ENCODE results near the gene KAZN.

KAZN gene

GRCh38 chr1:14718476-14718875, 120.0 kb downstream of the KAZN start:
- no peak for DNase-seq

GRCh38 chr1:14723401-14723800, 124.9 kb downstream of the KAZN start:
- no peak for DNase-seq

- DNase-seq, result no peak
These were observed 125.8 kb downstream of the KAZN start for GRCh38 chr1:14724246-14724645.

GRCh38 chr1:14724678-14725077, 126.2 kb downstream of the KAZN start:
- no peak for DNase-seq

GRCh38 chr1:14725238-14725637, 126.8 kb downstream of the KAZN start:
- DNase-seq, result no peak

GRCh38 chr1:14725695-14726094, 127.2 kb downstream of the KAZN start:
- no peak for DNase-seq

GRCh38 chr1:14726606-14727005, 128.1 kb downstream of the KAZN start:
- DNase-seq, result no peak

GRCh38 chr1:14728516-14728915, 130.0 kb downstream of the KAZN start:
- DNase-seq, result no peak

GRCh38 chr1:14732728-14733047, 134.2 kb downstream of the KAZN start:
- DNase-seq, result no peak

- DNase-seq, result peak; percentile 36 to 62
These were observed 134.7 kb downstream of the KAZN start for GRCh38 chr1:14733048-14733778.

- no peak for DNase-seq
These were observed 135.3 kb downstream of the KAZN start for GRCh38 chr1:14733779-14734140.

GRCh38 chr1:14735841-14736240, 137.4 kb downstream of the KAZN start:
- no peak for DNase-seq

- no peak for DNase-seq
These were observed 139.1 kb downstream of the KAZN start for GRCh38 chr1:14737561-14738094.

GRCh38 chr1:14738235-14738634, 139.8 kb downstream of the KAZN start:
- DNase-seq, result no peak

GRCh38 chr1:14738647-14739046, 140.2 kb downstream of the KAZN start:
- DNase-seq, result no peak

GRCh38 chr1:14739082-14739832, 140.8 kb downstream of the KAZN start:
- DNase-seq, result peak; percentile 81 to 86

- DNase-seq, result no peak
These were observed 141.5 kb downstream of the KAZN start for GRCh38 chr1:14740016-14740415.

GRCh38 chr1:14741082-14741481, 142.6 kb downstream of the KAZN start:
- DNase-seq, result peak in 1 of 2 donors; percentile 7

GRCh38 chr1:14741532-14741931, 143.0 kb downstream of the KAZN start:
- no peak for DNase-seq

GRCh38 chr1:14742181-14742980, 143.9 kb downstream of the KAZN start:
- peak; percentile 68 to 92 for DNase-seq

- DNase-seq, result no peak
These were observed 144.9 kb downstream of the KAZN start for GRCh38 chr1:14743368-14743767.

- no peak for DNase-seq
These were observed 146.7 kb downstream of the KAZN start for GRCh38 chr1:14745001-14745720.

- no peak for DNase-seq
These were observed 147.3 kb downstream of the KAZN start for GRCh38 chr1:14745789-14746188.

All from inflammatory macrophage treated with lipopolysaccharide for 1 hour (primary cell).